K562 (cell line): ENCODE measurements around the gene IQGAP3. TPM values are rescaled to one million over a fixed set of nuclear protein-coding genes. Genes with fewer than 3 reads are reported as not detected.

Experiments
- ATAC-seq: fragments of 200-7000 bp; cut with Tn5 transposase; 3 replicates; pipeline ENCODE4 v1.9.1; 2020; ENCODE audit warnings: moderate library complexity
- BruUV-seq: library from RNA; stranded (reverse); fragments of 400-500 nt; replicated peaks from 2 replicates; lab custom pipeline; 2021; lab: Mats Ljungman, UMichigan
- CTCF ChIA-PET: fragments of 300-600 bp; formaldehyde crosslinking; extraction: SDS; loops from one replicate; lab custom pipeline; 2021; ENCODE audit warnings: low intra/inter-chr PET ratio; lab: Yijun Ruan, JAX
- POLR2A ChIA-PET: fragments of 300-600, 350-650 bp; sonication (Branson Sonifier 250); formaldehyde crosslinking; extraction: SDS; loops from one replicate; lab custom pipeline; 2021; ENCODE audit warnings: antibody characterized with exemption, inconsistent platforms; lab: Yijun Ruan, JAX
- DNase-seq, 4 experiments: peaks; one replicate each; pipeline versions ENCODE4 v3.0.0 to v3.0.0-alpha.2; 2011 to 2018; ENCODE audit warnings: low spot score in 3 of 4, mixed read lengths in 3 of 4; ENCODE audit errors: extremely low read depth in 1 of 4
- FAIRE-seq: peaks from 2 replicates; lab custom pipeline; 2011; peaks lifted over from hg19 to GRCh38; lab: Jason Lieb, UNC
- H2AFZ ChIP-seq: 2 replicates; pipeline ENCODE4 v1.6.0; 2011; ENCODE audit warnings: low read depth, low read length, control low read depth, inconsistent platforms
- H3K27ac ChIP-seq: fragments of 200-600 bp; 3 replicates; pipeline ENCODE4 v1.8.0; 2011; ENCODE audit warnings: low read depth, mild to moderate bottlenecking, control low read depth, inconsistent platforms, low read length, moderate library complexity, mixed read lengths; ENCODE audit errors: extremely low read depth
- H3K27me3 ChIP-seq, 2 experiments: fragments of 300-600 bp in 1 of 2; 2 replicates in 1 of 2; 3 replicates in 1 of 2; pipeline versions ENCODE4 v1.6.0 to v1.8.0; 2011; ENCODE audit warnings: inconsistent platforms in 2 of 2, low read length in 2 of 2, mild to moderate bottlenecking in 1 of 2, mixed read lengths in 1 of 2, moderate library complexity in 1 of 2; ENCODE audit not compliant: control insufficient read depth in 2 of 2, insufficient read depth in 2 of 2
- H3K36me3 ChIP-seq: fragments of 300-600 bp; 3 replicates; pipeline ENCODE4 v1.8.0; 2011; ENCODE audit warnings: mild to moderate bottlenecking, low read length, inconsistent platforms; ENCODE audit not compliant: control insufficient read depth, insufficient read depth
- H3K4me1 ChIP-seq, 2 experiments: fragments of 200-600 bp in 1 of 2; replicated peaks in 1 of 2; 2 replicates in 1 of 2; 3 replicates in 1 of 2; pipeline versions ENCODE4 v1.5.1 to v1.8.0; 2011; ENCODE audit warnings: inconsistent platforms in 2 of 2, low read length in 2 of 2, mild to moderate bottlenecking in 1 of 2, mixed read lengths in 1 of 2, moderate library complexity in 1 of 2; ENCODE audit not compliant: control insufficient read depth in 2 of 2, insufficient read depth in 2 of 2
- H3K4me2 ChIP-seq: 2 replicates; pipeline ENCODE4 v1.6.1; 2011; ENCODE audit warnings: low read length, control low read depth, inconsistent platforms, mixed read lengths; ENCODE audit not compliant: insufficient read depth
- H3K4me3 ChIP-seq: fragments of 200-600 bp; sonication (generic), shearing (Covaris generic); 2 replicates; pipeline ENCODE4 v1.5.1; 2016; ENCODE audit warnings: control low read depth, inconsistent platforms
- H3K79me2 ChIP-seq: fragments of 200-600 bp; 3 replicates; pipeline ENCODE4 v1.8.0; 2011; ENCODE audit warnings: low read length, inconsistent platforms; ENCODE audit not compliant: control insufficient read depth, insufficient read depth
- H3K9ac ChIP-seq, 2 experiments: 2 replicates each; pipeline versions ENCODE4 v1.6.0 to v1.6.1; 2011; ENCODE audit warnings: low read depth in 2 of 2, low read length in 2 of 2, control low read depth in 1 of 2, inconsistent platforms in 1 of 2, mild to moderate bottlenecking in 1 of 2, mixed read lengths in 1 of 2; ENCODE audit not compliant: insufficient read depth in 1 of 2
- H3K9me1 ChIP-seq: one replicate; pipeline ENCODE4 v1.6.0; 2011; ENCODE audit warnings: inconsistent platforms, mild to moderate bottlenecking, low read length, moderate library complexity; ENCODE audit not compliant: control insufficient read depth, insufficient read depth
- H3K9me3 ChIP-seq: replicated peaks from 2 replicates; pipeline ENCODE4 v1.5.1; 2011; ENCODE audit warnings: low read depth, low read length, inconsistent platforms; ENCODE audit not compliant: control insufficient read depth, insufficient read depth
- H4K20me1 ChIP-seq: replicated peaks from 2 replicates; pipeline ENCODE4 v1.6.1; 2011; ENCODE audit warnings: low read length, inconsistent platforms, mixed read lengths; ENCODE audit not compliant: control insufficient read depth, insufficient read depth
- BRCA1 ChIP-seq, 2 experiments: fragments of 450-650 bp in 1 of 2; sonication (generic) in 1 of 2; formaldehyde crosslinking in 1 of 2; IDR thresholded peaks; 2 replicates each; pipeline versions ENCODE4 v1.5.0 to v1.6.1; 2017 to 2020; ENCODE audit warnings: mild to moderate bottlenecking in 1 of 2, missing genetic modification reagents in 1 of 2
- PTTG1 ChIP-seq: fragments of 450-650 bp; IDR thresholded peaks from 2 replicates; pipeline ENCODE4 v1.6.1; 2016; ENCODE audit warnings: low read depth, mild to moderate bottlenecking, missing genetic modification characterization, missing compliant biosample characterization
- XRCC5 ChIP-seq: fragments of 200-400 bp; formaldehyde crosslinking; IDR thresholded peaks from 2 replicates; pipeline ENCODE4 v1.6.1; 2017; ENCODE audit warnings: low read depth, mild to moderate bottlenecking, low read length
- ZNF75A ChIP-seq: fragments of 450-650 bp; formaldehyde crosslinking; IDR thresholded peaks from 2 replicates; pipeline ENCODE4 v1.4.0; 2020; ENCODE audit warnings: mild to moderate bottlenecking
- whole genome bisulfite sequencing: fragments of 100-300 bp; shearing (Covaris generic); methylation state at CpG from one replicate; pipeline ENCODE4 v1.1.6; 2016; ENCODE audit warnings: low coverage, mixed read lengths; ENCODE audit not compliant: insufficient coverage; ENCODE audit errors: missing lambda C conversion rate; 5-methylcytosine and 5-hydroxymethylcytosine counted together
- in situ Hi-C: fragments of 300-500 bp; cut with MboI; formaldehyde crosslinking; loops from 4 replicates; pipeline ENCODE4 v1.15.0; 2018; ENCODE audit warnings: inconsistent platforms, mixed read lengths
- intact Hi-C: fragments of 100-400 bp; cut with micrococcal nuclease; formaldehyde crosslinking; loops from 2 replicates; pipeline ENCODE4 v1.14.2; 2022
- polyA plus RNA-seq, 8 experiments: library from polyadenylated mRNA; depleted of rRNA in 4 of 8; stranded (reverse) in 5 of 8; unstranded in 3 of 8; fragments of >200 nt; fragmentation: Nextera tagmentation in 2 of 8; fragmentation: Illumina TruSeq in 1 of 8; extraction: Ambion mirVana in 2 of 8; extraction: Trizol in 1 of 8; gene quantifications; 2 replicates each; pipeline versions ENCODE4 v1.2.1 to v1.2.3, GENCODE V29; 2011 to 2014; ENCODE audit warnings: inconsistent platforms in 1 of 8, missing spikeins in 1 of 8
- total RNA-seq, 7 experiments: library from RNA; depleted of rRNA in 6 of 7; stranded (reverse); fragments of >200 nt in 6 of 7; fragmentation: Illumina TruSeq in 2 of 7; extraction: Trizol in 2 of 7; gene quantifications; 2 replicates each; pipeline versions ENCODE4 v1.2.1 to v1.2.3, GENCODE V29; 2011 to 2021; ENCODE audit warnings: low replicate concordance in 1 of 7
- TF ChIP-seq, protein P1 (sequence below), 2 experiments: fragments of 450-650 bp; IDR thresholded peaks; 2 replicates each; pipeline ENCODE4 v1.6.1; 2016; ENCODE audit warnings: mild to moderate bottlenecking in 2 of 2, borderline replicate concordance in 1 of 2, low read depth in 1 of 2, moderate library complexity in 1 of 2
- TF ChIP-seq, protein P2 (sequence below): fragments of 250-450 bp; sonication (Bioruptor Pico); IDR thresholded peaks from 2 replicates; pipeline ENCODE4 v1.8.0; 2021; ENCODE audit warnings: moderate library complexity, mild to moderate bottlenecking, inconsistent platforms
- TF ChIP-seq, protein P3 (sequence below): sonication (generic); formaldehyde crosslinking; IDR thresholded peaks from 2 replicates; pipeline ENCODE4 v1.8.1; 2023; ENCODE audit warnings: mild to moderate bottlenecking, missing genetic modification reagents

Gene IQGAP3
- total and polyA plus RNA-seq, 9 of the 15 experiments (the other 6 are each of a cell fraction or from before 2014, with no cell fraction given): 1.4 to 16.6 (median 11.9) TPM

DNA sequence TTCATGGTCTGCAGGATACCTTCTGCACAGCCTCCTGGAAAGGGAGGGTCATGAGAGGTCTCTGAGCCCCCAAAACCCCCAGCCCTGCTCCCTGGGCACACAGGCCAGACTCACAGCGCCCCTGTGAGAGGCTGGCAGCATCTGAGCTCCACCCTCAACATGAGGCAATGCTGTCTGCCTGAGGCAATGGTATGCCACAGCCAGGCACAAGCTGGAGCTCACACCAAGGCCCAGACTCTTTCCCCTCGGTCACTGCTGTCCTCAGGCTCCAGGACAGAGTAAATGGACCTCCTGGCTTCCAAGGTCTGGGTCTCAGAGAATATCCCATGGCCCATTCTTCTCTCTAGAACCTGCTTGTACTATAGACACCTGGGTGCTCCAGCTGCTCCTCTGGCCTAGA is 89.0 kb downstream of the IQGAP3 start:
- CTCF ChIA-PET: no interaction called here
- H3K79me2 ChIP-seq: peaks cover 19% of the 10 kb centered on the region
- no peak for TF ChIP-seq ZNF75A (CRISPR knock-in tag)
- TF ChIP-seq, protein P1, sequence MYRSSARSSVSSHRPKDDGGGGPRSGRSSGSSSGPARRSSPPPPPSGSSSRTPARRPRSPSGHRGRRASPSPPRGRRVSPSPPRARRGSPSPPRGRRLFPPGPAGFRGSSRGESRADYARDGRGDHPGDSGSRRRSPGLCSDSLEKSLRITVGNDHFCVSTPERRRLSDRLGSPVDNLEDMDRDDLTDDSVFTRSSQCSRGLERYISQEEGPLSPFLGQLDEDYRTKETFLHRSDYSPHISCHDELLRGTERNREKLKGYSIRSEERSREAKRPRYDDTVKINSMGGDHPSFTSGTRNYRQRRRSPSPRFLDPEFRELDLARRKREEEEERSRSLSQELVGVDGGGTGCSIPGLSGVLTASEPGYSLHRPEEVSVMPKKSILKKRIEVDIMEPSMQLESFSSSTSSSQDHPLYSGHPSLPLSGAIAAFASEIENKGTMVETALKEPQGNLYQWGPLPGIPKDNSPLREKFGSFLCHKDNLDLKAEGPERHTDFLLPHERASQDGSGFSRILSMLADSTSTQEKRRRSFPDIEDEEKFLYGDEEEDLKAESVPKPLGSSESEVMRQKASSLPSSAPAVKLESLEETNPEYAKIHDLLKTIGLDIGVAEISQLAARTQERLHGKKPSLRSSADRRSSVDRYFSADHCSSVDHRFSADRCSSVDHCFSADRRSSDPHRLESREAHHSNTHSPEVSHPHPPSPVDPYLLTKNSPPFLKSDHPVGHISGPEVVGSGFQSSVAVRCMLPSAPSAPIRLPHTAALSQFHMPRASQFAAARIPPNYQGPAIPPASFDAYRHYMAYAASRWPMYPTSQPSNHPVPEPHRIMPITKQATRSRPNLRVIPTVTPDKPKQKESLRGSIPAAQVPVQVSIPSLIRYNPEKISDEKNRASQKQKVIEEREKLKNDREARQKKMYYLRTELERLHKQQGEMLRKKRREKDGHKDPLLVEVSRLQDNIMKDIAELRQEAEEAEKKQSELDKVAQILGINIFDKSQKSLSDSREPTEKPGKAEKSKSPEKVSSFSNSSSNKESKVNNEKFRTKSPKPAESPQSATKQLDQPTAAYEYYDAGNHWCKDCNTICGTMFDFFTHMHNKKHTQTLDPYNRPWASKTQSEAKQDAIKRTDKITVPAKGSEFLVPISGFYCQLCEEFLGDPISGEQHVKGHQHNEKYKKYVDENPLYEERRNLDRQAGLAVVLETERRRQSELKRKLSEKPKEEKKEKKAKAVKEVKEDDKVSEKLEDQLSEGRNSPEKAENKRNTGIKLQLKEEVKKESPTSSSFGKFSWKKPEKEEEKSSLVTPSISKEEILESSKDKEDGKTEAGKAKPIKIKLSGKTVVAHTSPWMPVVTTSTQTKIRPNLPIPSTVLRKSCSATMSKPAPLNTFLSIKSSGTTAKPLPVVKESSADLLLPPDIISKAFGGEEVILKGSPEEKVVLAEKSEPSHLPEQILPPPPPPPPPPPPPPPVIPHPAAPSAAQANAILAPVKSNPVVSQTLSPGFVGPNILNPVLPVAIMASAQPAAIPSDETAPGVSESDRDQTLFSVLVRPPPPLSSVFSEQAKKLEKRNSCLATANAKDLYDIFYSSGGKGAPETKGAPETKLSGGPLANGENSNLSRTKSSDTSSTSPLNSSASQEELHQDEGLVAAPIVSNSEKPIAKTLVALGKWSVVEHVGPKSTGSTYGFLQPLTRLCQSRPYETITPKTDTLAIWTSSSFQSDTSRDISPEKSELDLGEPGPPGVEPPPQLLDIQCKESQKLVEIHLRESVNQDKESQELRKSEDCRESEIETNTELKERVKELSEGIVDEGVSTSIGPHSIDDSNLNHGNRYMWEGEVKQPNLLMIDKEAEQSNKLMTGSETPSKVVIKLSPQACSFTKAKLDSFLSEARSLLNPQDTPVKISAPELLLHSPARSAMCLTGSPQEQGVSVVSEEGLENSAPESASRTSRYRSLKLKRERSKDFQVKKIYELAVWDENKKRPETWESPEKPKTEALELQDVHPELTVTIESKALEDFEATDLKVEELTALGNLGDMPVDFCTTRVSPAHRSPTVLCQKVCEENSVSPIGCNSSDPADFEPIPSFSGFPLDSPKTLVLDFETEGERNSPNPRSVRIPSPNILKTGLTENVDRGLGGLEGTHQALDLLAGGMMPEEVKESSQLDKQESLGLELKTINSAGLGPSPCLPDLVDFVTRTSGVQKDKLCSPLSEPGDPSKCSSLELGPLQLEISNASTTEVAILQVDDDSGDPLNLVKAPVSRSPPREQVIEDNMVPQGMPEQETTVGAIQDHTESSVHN (IDR thresholded peaks at IDR 0.05; ENCODE audit: borderline replicate concordance in 1 of 2, low read depth in 1 of 2): no peak
- TF ChIP-seq, protein P2, sequence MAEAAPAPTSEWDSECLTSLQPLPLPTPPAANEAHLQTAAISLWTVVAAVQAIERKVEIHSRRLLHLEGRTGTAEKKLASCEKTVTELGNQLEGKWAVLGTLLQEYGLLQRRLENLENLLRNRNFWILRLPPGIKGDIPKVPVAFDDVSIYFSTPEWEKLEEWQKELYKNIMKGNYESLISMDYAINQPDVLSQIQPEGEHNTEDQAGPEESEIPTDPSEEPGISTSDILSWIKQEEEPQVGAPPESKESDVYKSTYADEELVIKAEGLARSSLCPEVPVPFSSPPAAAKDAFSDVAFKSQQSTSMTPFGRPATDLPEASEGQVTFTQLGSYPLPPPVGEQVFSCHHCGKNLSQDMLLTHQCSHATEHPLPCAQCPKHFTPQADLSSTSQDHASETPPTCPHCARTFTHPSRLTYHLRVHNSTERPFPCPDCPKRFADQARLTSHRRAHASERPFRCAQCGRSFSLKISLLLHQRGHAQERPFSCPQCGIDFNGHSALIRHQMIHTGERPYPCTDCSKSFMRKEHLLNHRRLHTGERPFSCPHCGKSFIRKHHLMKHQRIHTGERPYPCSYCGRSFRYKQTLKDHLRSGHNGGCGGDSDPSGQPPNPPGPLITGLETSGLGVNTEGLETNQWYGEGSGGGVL (CRISPR knock-in tag): no peak
- TF ChIP-seq BRCA1 (IDR thresholded peaks at IDR 0.05): no peak
- TF ChIP-seq BRCA1 (CRISPR knock-in tag; IDR thresholded peaks at IDR 0.05): no peak
- TF ChIP-seq, protein P3, sequence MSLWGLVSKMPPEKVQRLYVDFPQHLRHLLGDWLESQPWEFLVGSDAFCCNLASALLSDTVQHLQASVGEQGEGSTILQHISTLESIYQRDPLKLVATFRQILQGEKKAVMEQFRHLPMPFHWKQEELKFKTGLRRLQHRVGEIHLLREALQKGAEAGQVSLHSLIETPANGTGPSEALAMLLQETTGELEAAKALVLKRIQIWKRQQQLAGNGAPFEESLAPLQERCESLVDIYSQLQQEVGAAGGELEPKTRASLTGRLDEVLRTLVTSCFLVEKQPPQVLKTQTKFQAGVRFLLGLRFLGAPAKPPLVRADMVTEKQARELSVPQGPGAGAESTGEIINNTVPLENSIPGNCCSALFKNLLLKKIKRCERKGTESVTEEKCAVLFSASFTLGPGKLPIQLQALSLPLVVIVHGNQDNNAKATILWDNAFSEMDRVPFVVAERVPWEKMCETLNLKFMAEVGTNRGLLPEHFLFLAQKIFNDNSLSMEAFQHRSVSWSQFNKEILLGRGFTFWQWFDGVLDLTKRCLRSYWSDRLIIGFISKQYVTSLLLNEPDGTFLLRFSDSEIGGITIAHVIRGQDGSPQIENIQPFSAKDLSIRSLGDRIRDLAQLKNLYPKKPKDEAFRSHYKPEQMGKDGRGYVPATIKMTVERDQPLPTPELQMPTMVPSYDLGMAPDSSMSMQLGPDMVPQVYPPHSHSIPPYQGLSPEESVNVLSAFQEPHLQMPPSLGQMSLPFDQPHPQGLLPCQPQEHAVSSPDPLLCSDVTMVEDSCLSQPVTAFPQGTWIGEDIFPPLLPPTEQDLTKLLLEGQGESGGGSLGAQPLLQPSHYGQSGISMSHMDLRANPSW: no peak
- TF ChIP-seq PTTG1 (tag): no peak
- no peak for TF ChIP-seq XRCC5

More for the DNA sequence above, 89.0 kb downstream of the IQGAP3 start:
- no peak overlapping the region for H2AFZ ChIP-seq
- H3K36me3 ChIP-seq: peaks cover 44% of the 10 kb centered on the region
- H3K9ac ChIP-seq: no peak overlapping the region
- in situ Hi-C loops (no loop called here), intact Hi-C loops (loop anchor here (10.0 kb wide), 1 partner anchor 61 kb away; no protein-coding TSS in a partner anchor)
- no peaks in the 10 kb centered on the region for H3K27me3 ChIP-seq
- no peak overlapping the region for H3K27ac ChIP-seq
- DNase-seq: no peak
- POLR2A ChIA-PET: interaction anchor here (0.5 to 1.9 kb wide), 4 partner anchors 8 to 268 kb away, joined by 3 to 7 read pairs (median 5); no protein-coding TSS in a partner anchor
- BruUV-seq: no TSS peak
- 79% methylated on average over 2 of the region's 2 CpGs for WGBS
- no peaks in the 10 kb centered on the region for H3K9me1 ChIP-seq
- H3K4me1 ChIP-seq: peaks cover 2 to 14% of the 10 kb centered on the region in 2 experiments; a peak in 4 of 5 replicates
- no peak overlapping the region for H3K4me2 ChIP-seq
- FAIRE-seq: no peak
- no peaks in the 10 kb centered on the region for H3K9me3 ChIP-seq
- no peak overlapping the region for H3K4me3 ChIP-seq
- H4K20me1 ChIP-seq: peaks cover 20% of the 10 kb centered on the region
- ATAC-seq: no peak
